GM18505 (cell line): ENCODE data around the gene CYS1.
"Not testable (repeated sequence)": the region's sequence is repeated elsewhere in the genome, so short reads cannot be mapped to it uniquely, and the experiment has no call there.

ENCODE experiments used
- ATAC-seq: cut with Tn5 transposase; IDR thresholded peaks from one replicate; pipeline ENCODE4 v1.9.1; 2021; ENCODE audit not compliant: unreplicated experiment
- POLR2A ChIP-seq: IDR thresholded peaks from 4 replicates; pipeline ENCODE4 v1.6.1; 2011; ENCODE audit warnings: borderline replicate concordance; ENCODE audit not compliant: insufficient read depth, insufficient read length; ENCODE audit errors: extremely low read depth

Gene CYS1

DNA sequence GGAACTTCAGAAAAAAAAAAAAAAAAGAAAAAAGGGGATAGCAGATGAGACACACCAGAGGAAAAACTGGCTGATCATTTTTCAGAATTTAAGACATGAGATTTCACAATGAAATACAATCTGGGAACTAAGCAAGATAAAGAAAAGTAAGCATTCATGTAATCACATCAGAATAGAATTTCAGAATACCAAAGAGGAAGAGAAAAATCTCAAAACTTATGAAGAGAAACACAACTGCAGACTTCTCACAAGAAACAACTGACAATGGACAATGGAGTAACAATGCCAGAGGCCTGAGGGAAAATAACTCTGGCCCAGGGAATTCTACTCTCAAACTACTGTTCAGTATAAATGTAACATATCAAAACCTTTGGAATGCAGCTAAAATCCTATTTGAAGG is 29.1 kb upstream of the CYS1 start:
- TF ChIP-seq POLR2A, result no peak
- ATAC-seq, result no peak

DNA sequence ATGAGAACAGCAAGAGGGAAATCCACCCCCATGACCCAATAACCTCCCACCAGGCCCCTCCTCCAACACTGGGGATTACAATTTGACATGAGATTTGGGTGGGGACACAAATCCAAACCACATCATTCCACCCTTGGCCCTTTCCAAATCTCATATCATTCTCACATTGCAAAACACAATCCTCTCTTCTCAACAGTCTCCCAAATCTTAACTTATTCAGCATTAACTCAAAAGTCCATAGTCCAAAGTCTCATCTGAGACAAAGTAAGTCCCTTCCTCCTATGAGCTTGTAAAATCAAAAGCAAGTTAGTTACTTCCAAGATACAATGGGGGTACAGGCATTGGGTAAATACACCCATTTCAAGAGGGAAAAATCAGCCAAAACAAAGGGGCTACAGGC is 24.7 kb upstream of the CYS1 start:
- not testable (repeated sequence) for ATAC-seq

GRCh38 chr2:10103179-10103578 is 23.0 kb upstream of the CYS1 start:
- ATAC-seq, result no peak
- no peak for TF ChIP-seq POLR2A

- no peak for ATAC-seq
- TF ChIP-seq POLR2A, result no peak
These were observed 21.3 kb upstream of the CYS1 start for GRCh38 chr2:10101491-10101890.

DNA sequence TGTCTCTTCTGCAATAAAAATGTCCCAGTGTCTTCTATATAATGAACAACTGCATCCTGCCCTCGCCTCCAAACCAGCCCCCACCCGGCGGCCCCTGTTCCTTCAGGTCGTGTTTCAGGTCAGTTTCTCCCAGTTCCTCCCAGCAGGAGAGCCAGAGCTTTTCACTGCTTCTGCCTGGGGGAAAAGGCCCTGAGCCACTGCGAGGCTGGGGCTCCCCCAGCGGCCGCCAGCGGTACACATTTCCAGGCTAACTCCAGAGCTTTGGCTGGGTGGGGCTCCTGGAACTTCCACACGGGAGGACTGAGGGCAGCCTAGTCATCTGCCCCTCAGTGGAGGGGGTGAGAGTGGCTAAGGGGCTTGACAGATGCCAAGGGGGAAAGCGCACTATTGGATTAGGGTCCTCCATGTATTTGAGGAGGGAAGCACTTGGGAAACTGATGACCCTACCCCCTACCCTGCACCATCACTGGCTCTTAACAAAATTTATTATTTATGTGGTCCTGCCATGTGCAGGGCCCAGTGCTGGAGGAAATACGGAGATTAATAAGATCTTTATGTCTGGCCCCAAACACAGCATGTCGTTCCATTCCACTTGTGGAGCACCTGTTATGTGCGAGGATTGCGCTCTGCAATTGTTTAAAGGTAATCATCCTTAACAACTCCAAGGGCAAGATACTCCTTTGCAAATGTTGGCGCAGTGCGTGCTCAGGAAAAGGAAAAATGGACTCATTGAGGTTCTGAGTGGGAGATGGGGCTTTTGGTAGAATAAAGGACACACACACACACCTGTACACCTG is 17.3 kb upstream of the CYS1 start:
- no peak for ATAC-seq
- no peak for TF ChIP-seq POLR2A

DNA sequence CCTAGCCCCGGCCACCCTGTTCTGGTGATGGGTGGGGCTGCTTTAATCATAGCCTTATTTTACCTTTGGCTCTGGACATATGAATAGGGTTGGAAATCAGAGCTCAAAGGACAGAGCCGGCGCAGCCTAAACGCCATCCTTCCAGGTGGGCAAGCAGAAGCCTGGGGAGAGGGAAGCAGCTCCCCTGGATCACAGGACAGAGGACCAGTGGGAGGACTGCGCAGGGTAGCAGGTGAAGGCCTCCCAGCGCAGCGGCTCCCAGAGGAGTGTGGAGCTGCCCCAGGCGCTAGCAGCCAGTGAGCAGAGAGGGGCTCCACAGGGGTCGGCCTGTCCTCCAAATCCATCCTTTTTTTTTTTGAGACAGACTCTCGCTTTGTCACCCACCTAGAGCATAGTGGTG is 16.4 kb upstream of the CYS1 start:
- no peak for TF ChIP-seq POLR2A
- no peak for ATAC-seq

GRCh38 chr2:10095175-10095574 is 15.0 kb upstream of the CYS1 start:
- no peak for TF ChIP-seq POLR2A
- ATAC-seq, result no peak

DNA sequence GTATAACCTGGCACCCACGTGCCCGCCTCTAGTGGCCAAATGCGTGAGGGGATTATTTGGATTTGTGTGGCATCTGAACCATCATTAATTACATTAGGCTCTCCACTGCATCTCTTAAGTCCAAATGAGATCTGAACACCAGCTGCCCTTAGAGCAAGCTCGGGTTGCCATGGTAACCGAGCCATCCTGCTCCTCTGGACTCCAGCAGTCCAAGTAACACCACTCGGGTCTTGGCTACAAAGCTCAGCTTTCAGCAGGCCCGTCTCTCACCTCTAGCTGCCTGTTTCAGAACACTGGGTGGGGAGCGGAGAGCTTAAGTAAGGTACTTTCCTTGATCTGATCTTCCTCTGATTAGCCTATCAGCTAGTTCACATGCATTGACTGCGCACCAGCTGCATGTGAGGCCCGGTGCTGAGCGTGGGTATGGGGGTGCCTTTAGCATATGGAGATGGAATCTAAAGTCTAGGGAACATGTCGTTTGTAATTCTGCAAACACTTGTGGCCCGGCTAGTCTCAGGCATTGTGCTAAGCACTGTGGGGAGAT is 14.1 kb upstream of the CYS1 start:
- no peak for ATAC-seq
- TF ChIP-seq POLR2A, result no peak

GRCh38 chr2:10091889-10092244 is 11.7 kb upstream of the CYS1 start:
- ATAC-seq, result not testable (repeated sequence)

DNA sequence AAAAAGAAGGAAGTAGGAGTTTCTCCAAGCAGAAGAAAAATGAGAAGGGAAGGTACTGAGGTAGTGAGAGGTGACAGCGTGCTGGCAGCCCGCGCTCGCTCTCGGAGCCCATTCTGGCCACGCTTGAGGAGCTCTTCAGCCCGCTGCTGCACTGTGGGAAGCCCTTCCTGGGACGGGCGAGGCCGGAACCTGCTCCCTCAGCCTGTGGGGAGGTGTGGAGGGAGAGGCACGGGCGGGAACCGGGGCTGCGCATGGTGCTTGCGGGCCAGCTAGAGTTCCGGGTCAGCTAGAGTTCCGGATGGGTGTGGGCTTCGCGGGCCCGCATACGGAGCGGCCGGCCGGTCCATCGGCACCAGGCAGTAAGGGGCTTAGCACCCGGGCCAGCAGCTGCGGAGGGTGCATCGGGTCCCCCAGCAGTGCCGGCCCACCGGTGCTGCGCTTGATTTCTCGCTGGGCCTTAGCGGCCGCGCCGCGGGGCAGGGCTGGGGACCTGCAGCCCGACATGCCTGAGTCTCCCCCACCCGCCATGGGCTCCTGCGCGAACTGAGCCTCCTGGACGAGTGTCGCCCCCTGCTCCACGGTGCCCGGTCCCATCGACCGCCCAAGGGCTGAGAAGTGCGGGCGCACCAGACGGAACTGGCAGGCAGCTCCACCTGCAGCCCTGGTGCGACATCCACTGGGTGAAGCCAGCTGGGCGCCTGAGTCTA is 11.1 kb upstream of the CYS1 start:
- TF ChIP-seq POLR2A, result no peak

DNA sequence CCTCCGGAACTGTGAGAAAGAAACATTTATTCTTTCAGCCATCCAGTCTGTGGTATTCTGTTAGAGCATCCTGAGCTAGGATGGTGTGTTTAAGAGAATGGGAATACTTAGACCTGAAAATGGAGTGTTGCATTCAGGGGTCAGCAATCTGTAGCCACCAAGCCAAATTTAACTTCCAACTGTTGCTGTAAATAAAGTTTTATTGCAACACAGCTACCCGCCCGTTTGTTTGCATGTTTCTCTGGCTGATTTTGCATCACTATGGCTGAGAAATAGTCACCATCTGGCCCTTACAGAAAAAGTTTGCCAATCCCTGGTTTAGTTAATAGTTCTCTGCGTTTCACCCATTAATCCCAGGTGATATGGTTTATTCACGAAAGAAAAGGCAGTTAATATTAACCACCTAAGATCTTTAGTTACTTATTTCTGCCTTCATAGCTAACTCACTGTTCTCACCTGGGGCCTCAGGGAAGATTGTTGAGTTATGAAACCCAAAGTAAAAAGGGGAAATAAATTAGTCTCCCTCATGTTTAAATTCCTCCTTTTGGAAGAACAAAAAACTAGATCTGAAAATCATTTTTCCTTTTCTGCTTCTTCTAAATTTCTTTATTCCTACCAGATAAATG is 9.5 kb upstream of the CYS1 start:
- no peak for ATAC-seq
- no peak for TF ChIP-seq POLR2A

More for the DNA sequence above, 11.1 kb upstream of the CYS1 start:
- ATAC-seq, result no peak

DNA sequence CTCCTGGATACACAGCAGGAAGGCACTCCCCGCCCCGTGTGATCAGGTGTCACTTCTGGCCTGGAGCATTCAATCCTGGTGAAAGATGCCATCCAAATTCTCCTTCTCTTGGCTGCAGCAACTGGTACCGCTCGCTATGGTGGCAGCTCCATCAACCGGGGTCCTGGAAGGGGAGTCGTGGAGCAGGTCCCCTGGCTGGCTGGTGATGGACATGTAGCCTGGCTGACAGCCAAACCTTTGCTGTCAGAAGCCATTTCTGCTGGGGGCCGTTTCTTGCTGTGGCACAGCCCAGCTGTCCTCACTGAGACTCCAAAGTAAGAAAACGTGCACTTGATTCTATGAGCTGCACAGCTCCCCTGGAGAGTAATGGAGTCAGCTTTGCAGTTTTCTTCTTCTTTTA is 7.1 kb upstream of the CYS1 start:
- ATAC-seq, result no peak
- TF ChIP-seq POLR2A, result no peak

DNA sequence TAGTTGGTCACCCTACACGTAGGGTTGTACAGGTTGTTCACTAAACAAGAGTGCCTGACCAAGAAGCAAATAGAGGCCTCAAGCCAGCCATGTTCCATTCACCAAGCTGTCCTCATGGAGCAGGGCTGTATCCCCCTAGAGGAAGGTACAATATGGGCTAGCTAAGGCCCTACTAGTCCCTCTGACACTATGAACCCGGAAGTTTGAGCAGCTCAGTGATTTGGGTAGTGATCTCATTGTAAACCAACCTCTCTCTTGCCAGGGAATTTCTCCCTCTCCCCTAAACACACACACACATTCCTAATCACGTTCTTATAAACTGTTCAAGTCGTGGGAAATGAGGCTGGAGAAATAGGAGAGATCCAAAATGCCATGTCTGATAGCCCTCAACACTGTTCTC is 6.7 kb upstream of the CYS1 start:
- no peak for TF ChIP-seq POLR2A
- ATAC-seq, result no peak

- no peak for TF ChIP-seq POLR2A
- no peak for ATAC-seq
These were observed 5.5 kb upstream of the CYS1 start for GRCh38 chr2:10085668-10086059.
